GM13977 (cell line): ENCODE data around the gene ATP10A.

ENCODE experiments used
- DNase-seq: peaks from one replicate; pipeline ENCODE4 v3.0.0; 2012; ENCODE audit warnings: low spot score
- in situ Hi-C: fragments of 300-500 bp; cut with MboI; formaldehyde crosslinking; loops from one replicate; pipeline ENCODE4 v1.12.0; 2022; ENCODE audit warnings: low sequenced_read_pairs, low pct_unique_long_range_greater_than_20kb, mixed read lengths, inconsistent platforms; ENCODE audit not compliant: unreplicated experiment
- TF ChIP-seq, protein P1 (sequence below): IDR thresholded peaks from 2 replicates; pipeline ENCODE4 v1.5.1; 2012; ENCODE audit warnings: mild to moderate bottlenecking, control low read depth; ENCODE audit not compliant: insufficient read depth; ENCODE audit errors: extremely low read depth, missing control alignments

ATP10A gene

DNA sequence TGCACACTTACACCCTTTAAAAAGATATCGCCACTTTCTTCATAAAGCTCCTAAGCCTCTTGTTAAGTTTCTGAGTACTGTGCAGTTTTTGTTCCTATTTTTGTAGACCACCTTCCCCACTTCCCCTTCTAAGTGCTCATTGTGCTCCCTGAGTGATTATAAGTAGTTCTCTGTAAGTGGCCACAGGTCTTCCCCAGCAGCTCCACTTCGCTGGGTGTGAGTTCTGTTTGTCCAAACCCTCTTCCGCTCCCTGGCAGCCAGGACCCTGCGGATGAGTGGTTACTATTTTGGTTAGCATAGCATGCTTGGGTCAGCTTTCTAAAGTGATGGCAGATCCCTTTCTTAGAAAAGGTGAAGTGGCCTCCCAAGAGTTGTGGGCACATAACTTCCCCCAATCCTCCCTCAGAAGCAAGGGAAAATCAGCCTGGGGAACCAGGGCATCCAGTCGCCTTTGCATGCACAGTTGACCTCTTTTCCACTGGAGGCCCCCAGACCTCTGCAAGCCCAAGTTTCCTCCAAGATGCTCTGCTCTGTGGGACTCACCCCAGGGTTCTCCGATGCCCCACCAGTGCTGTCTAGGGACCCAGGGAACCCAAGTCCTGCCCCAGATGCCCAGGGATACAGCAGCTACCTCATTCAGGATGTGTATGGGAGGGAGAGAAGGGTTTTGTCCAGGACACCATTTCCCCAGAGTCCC, 69.6 kb downstream of the ATP10A start:
- TF ChIP-seq, protein P1, sequence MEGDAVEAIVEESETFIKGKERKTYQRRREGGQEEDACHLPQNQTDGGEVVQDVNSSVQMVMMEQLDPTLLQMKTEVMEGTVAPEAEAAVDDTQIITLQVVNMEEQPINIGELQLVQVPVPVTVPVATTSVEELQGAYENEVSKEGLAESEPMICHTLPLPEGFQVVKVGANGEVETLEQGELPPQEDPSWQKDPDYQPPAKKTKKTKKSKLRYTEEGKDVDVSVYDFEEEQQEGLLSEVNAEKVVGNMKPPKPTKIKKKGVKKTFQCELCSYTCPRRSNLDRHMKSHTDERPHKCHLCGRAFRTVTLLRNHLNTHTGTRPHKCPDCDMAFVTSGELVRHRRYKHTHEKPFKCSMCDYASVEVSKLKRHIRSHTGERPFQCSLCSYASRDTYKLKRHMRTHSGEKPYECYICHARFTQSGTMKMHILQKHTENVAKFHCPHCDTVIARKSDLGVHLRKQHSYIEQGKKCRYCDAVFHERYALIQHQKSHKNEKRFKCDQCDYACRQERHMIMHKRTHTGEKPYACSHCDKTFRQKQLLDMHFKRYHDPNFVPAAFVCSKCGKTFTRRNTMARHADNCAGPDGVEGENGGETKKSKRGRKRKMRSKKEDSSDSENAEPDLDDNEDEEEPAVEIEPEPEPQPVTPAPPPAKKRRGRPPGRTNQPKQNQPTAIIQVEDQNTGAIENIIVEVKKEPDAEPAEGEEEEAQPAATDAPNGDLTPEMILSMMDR = no peak
- in situ Hi-C loops = no loop called here

DNA sequence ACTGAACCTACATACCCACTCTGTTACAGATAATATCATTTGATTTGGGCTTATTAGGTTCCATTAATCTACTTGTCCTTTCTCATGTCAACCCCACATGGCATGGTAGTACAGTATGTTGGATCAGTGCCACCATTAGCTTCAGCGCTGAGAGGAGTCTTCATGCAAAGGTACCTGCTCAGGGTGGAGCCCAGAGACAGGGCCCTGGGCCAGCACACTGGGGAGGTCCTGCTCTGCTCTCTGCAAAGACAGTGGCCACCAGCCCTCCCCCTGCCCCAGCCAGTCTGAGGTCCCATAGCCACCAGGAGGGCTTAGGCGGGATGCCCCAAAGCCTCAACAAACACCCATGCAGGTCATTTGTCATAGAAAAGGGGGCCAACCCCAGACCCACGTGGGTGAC, 71.0 kb downstream of the ATP10A start:
- DNase-seq = no peak
- TF ChIP-seq, protein P1 = no peak
- in situ Hi-C loops = no loop called here

More for the DNA sequence above, 69.6 kb downstream of the ATP10A start:
- DNase-seq = no peak

DNA sequence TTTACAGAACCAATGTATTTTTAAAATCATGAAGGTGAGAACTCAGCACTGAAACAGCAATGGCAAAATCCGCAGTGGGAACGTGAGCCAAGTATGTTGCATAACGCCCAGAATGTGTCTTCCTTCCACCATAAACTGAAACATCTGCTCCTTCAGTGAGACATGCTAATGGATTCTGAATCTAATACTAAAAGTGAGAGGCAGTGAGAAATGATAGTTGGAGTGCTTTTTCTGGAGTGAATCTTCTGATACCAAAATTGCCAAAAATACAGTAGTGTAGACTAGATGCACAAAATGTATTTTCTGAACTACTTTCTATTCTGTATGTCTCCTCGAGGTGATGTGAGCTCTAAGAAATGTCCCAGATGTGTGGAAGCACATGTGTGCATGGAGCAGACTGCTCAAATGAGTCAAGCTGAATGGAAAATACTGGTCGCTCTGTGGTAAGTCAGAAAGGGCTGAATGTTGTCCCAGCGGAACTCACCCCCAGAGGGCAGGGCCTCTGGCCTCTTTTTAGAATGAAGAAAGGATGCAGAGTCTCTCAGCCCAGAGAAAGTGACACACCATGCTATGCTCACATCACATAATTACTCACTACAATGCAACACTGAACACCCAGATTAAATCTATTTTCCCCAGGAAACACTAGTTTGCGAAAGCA, 73.0 kb downstream of the ATP10A start:
- no peak for DNase-seq
- in situ Hi-C loops = no loop called here

DNA sequence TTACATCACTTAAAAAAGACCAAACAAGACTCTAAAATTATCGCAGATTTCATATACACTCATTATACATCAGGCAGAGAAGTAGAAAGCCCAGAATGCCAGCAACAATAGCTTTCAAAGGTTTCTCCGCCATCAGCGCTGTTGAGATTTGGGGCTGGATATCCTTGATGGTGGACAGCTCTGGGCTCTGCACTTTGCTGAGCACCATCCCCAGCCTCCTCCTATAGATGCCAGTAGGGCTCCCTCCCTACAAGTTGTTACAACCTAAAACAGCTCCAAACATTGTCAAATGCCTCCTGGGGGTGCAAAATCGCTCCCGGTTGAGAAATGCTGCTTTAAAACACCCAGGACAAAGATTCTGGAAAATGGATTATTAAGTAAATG, 73.5 kb downstream of the ATP10A start:
- TF ChIP-seq, protein P1 = no peak
- in situ Hi-C loops = no loop called here

More for the DNA sequence above, 73.0 kb downstream of the ATP10A start:
- TF ChIP-seq, protein P1 = no peak

DNA sequence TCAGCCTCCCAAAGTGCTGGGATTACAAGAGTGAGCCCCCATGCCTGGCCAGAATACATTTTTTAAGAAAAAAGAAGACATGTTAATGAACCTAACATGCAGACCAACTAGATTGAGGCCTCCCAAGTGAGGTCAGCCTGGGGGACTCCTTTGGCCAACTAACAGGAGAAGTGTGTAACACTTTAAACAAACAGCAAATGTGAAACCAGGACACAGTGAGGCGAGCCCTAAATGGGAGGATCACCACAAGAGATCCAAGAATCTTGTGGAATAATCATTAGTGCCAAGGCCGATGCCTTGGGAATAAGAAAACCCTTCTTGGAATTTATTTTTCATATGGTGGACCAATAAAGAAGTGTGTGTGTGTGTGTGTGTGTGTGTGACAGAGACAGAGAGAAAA, 73.9 kb downstream of the ATP10A start:
- in situ Hi-C loops = no loop called here
- TF ChIP-seq, protein P1 = no peak

More for the DNA sequence above, 73.5 kb downstream of the ATP10A start:
- no peak for DNase-seq

DNA sequence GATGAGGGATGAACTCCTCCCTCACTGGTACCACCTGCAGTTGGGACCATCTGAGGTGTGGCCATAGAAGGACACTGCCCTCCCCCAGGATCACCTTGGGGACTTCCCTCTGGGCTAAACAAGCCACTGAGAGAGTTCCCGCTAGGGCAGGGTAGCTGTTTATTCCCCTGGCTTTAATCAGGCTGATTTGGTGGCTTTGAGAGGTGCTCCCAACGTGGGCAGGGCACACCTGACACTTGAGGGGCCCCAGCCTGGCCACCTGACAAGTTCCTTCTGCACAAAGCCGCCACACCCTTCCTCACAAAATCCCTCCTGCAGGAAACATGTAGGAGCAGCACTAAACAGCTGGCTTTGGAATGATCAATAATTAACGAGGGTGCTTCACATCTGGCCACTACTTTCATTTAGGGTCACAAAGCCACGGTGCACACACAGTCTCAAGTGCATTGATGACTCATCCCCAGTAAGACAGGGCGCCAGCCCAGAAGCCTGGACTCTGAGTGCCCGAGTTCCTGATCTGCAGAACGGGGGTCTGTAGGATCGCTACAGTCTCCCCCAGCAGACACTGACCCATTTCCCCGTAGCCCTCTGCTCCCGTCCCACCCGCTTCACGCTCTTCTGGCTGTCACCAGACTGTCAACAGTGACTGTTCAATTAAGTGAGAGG, 75.1 kb downstream of the ATP10A start:
- DNase-seq = no peak
- TF ChIP-seq, protein P1 = no peak
- in situ Hi-C loops = no loop called here

More for the DNA sequence above, 73.9 kb downstream of the ATP10A start:
- no peak for DNase-seq
